ENCODE data around the gene LAMC3.

GRCh38 chr9:131019388-131020239 is 10.6 kb downstream of the LAMC3 start:
- TF ChIP-seq CTCF (IDR thresholded peaks at IDR 0.05) (no peak), POLR2AphosphoS5 (IDR thresholded peaks at IDR 0.05) (no peak), POLR2A (IDR thresholded peaks at IDR 0.05) (no peak)

Measured in stomach (tissue), 4 donors.